GM10266 (cell line): Measurements from ENCODE around the gene CCDC142.

Experiments
- DNase-seq: peaks from one replicate; pipeline ENCODE4 v3.0.0; 2012; ENCODE audit errors: extremely low spot score
- CTCF ChIP-seq: IDR thresholded peaks from 2 replicates; pipeline ENCODE4 v1.5.1; 2012; ENCODE audit warnings: mild to moderate bottlenecking, low read depth; ENCODE audit not compliant: control insufficient read depth, insufficient read depth; ENCODE audit errors: missing control alignments

CCDC142 gene

DNA sequence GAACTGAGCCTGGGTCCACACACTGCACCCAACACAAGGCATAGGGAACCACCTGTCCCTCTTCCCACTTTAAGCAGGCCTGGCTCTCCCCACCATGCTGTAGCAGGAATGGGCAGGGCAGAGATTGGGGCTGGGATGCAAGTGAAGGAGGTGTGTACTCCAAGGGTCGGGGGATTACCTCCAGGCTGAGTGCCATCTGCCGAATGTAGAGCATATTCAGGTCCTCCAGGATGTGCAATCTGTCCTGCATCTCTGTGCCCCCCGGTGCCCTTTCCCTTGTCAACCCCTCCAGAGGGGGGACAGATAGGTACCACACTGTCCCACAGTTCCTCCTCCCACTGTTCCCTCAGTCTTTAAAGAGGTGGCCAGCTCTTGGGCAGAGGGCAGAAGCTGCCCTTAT lies 43.4 kb downstream of the CCDC142 start:
- TF ChIP-seq CTCF = no peak
- DNase-seq = no peak

DNA sequence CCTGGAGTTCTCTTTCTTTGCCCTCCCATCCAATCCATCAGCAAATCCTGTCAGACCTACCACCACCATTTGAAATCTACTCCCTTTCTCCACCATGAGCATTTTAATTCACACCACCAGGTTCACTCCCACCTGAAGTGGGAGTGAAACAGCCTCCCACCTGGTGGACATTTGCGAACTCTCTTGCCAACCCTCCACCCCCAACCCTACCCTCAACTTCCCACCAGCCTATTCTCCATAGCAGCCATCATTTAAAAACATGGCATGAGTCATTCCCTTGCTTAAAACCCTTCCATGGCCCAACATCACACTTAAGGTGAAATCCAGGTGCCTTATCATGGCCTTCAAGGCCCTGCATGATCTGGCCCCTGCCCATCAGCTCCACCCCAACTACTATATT lies 44.5 kb downstream of the CCDC142 start:
- DNase-seq = no peak
- TF ChIP-seq CTCF = no peak

GRCh38 chr2:74436848-74437695 lies 45.7 kb downstream of the CCDC142 start:
- no peak for TF ChIP-seq CTCF
- peak; percentile 68 for DNase-seq

GRCh38 chr2:74436111-74436805 lies 46.5 kb downstream of the CCDC142 start:
- TF ChIP-seq CTCF = no peak
- no peak for DNase-seq

DNA sequence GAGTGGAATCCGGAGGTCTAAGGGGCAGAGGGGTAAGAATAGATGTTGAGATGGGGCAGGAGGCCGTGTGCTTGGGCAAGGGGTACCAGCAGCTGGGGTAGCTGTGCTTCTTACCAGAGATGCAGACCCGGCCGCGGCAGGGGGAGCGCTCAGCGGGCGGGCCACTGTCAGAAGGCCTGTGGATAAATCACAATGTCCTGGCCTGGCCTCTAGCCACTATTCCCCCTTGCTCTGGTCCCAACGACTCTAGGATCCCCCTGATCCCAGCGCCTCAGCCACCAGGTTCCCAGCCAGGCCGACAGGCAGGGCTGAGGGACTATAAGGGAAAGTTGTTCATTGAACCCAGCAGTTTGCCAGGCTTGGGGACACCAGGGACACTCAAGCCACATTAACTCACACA lies 52.3 kb downstream of the CCDC142 start:
- DNase-seq = no peak
- TF ChIP-seq CTCF = no peak

DNA sequence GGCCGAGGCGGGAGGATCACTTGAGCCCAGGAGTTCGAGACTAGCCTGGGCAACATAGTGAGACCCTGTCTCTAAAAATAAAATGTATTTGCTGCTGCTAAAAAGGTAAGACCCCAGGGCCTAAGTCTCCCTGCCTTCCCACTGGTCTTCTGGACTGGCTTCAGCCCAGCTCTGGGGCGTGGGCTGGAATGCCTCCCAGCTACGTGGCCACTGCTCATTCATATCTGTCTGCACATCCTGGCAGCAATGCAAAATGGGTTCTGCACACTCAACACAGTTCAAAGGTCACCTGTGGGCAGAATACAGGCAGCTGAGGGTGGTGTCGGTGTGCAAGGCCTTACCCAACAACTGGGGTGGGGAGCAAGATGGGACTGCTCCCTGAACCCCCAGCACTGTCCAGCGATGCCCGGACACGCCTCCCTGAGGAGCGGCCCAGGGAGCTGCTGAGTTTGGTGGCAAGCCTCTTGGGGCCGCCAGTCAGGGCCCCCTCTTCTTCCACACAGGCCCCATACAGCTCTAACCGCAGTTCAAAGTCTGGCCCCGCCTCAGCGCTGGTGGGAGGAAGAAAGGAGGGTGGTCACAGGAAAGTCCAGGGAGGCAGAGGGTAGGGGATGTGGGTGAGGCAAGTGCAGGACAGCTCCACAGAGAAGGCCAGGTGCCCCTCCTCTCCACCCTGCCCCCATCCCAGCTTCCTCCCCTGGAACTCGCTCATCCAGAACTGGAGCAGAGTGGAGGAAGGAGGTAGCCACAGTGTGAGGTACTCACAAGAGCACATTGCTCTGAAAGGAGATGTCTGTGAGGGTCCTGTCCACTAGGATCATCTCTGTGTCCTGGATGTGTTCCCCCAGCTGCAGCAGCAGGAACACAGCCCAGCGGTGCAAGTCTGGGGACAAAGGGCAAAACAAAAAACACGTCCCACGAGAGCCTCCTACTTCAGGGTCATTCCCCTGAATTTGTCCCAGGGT lies 53.0 kb downstream of the CCDC142 start:
- DNase-seq = no peak

More for the DNA sequence above, 53.0 kb downstream of the CCDC142 start:
- no peak for TF ChIP-seq CTCF
